Fibroblast of the aortic adventitia (primary cell): ENCODE data around the gene EGFLAM. TPM values are rescaled to one million over a fixed set of nuclear protein-coding genes. Genes with fewer than 3 reads are reported as not detected.

Source experiments
- DNase-seq: peaks from one replicate; pipeline ENCODE4 v3.0.0-alpha.2; 2010; ENCODE audit warnings: low read depth
- H3K4me3 ChIP-seq: 2 replicates; pipeline ENCODE4 v1.5.1; 2011; ENCODE audit warnings: low read depth, mild to moderate bottlenecking, control low read depth, low read length, moderate library complexity
- CTCF ChIP-seq: IDR thresholded peaks from 2 replicates; pipeline ENCODE4 v1.5.1; 2011; ENCODE audit warnings: mild to moderate bottlenecking, low read length, control low read depth, inconsistent platforms; ENCODE audit not compliant: insufficient read depth
- total RNA-seq: library from RNA; depleted of rRNA; stranded (reverse); fragments of >200 nt; gene quantifications from 2 replicates; pipeline ENCODE4 v1.2.3, GENCODE V29; 2012; ENCODE audit warnings: low replicate concordance

The EGFLAM gene
- total RNA-seq, 1 donor: 16.2 TPM

GRCh38 chr5:38426986-38427950 is 168.9 kb downstream of the EGFLAM start:
- DNase-seq: no peak
- H3K4me3 ChIP-seq: no peak overlapping the region
- TF ChIP-seq CTCF: no peak

GRCh38 chr5:38431242-38431853 is 173.0 kb downstream of the EGFLAM start:
- no peak for TF ChIP-seq CTCF
- no peak for DNase-seq
- no peak overlapping the region for H3K4me3 ChIP-seq

- peak; percentile 80 for DNase-seq
- no peak overlapping the region for H3K4me3 ChIP-seq
- TF ChIP-seq CTCF: peak; percentile 42
Measured at GRCh38 chr5:38433160-38433861, 175.0 kb downstream of the EGFLAM start.

- peak; percentile 69 for DNase-seq
- no peak for TF ChIP-seq CTCF
- no peak overlapping the region for H3K4me3 ChIP-seq
Measured at GRCh38 chr5:38434966-38435705, 176.8 kb downstream of the EGFLAM start.

GRCh38 chr5:38438757-38439156 is 180.4 kb downstream of the EGFLAM start:
- DNase-seq: no peak
- H3K4me3 ChIP-seq: no peak overlapping the region
- no peak for TF ChIP-seq CTCF
